Measurements from ENCODE around the gene FAM120AOS.

FAM120AOS gene

DNA sequence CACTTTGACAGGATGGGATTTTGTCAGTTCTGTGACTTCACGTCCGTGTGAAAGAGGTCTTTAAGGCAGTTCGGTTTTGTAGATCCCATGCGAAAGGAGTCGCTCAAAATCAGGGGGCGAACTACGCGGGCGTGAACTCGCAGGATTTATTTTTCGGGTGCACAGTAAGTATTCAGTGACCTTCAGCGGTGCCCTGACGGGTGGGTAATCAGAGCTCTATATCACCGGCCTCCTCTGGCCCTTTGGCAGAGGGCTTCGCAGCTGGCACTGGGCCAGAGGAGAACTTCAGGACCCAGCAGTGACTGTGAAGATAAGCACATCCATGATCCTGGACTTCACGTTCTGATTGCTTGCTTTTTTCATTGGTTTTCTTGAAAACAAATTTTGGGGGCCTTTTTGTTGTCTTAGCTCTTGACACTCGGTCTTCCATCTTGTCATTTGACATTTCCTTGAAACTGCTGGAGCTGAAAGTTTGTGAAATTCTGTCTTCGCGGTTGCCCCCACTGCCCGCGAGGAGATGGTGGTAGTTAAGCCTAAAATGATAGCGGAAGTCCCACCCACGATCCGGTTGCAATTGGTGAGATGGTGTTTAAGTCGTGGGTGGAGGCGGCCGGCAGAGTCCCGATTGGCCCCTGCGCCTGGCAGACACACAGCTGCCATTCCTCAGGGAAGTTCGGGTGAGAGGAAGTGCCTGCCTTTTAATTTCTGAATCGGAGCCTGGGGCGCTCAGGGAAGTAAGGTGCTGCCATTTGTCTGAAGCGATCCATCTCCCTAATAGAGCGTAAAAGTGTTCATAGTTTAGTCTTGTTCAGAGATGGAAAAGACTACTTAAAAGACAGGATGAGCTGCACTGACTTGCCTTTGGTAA lies at the start of gene FAM120AOS:
FAM120AOS (minus strand) TSS at position 535 of the 868 bp plus-strand sequence. CDS start 872 bp downstream, outside the sequence.
- no peak for FAIRE-seq

DNA sequence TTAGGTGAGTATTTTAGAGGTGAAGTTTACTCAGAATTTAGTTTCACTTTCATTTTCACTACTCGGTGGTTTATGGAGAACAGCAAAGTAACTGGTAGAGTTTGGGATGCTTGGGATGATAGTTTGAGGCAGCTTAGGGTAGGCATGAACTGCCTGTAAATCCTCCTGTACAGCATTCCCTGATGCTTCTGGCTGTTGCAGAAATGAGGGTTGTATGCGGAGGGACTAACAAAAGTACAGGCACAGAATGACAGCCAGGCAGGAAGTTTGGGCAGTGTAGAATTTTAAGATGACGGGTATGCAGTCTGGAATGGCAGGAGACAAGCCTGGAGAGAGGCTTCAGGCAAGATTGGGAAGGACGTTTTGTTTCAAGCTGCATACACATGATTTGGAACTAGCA lies 48.0 kb upstream of the FAM120AOS start:
- FAIRE-seq = no peak

DNA sequence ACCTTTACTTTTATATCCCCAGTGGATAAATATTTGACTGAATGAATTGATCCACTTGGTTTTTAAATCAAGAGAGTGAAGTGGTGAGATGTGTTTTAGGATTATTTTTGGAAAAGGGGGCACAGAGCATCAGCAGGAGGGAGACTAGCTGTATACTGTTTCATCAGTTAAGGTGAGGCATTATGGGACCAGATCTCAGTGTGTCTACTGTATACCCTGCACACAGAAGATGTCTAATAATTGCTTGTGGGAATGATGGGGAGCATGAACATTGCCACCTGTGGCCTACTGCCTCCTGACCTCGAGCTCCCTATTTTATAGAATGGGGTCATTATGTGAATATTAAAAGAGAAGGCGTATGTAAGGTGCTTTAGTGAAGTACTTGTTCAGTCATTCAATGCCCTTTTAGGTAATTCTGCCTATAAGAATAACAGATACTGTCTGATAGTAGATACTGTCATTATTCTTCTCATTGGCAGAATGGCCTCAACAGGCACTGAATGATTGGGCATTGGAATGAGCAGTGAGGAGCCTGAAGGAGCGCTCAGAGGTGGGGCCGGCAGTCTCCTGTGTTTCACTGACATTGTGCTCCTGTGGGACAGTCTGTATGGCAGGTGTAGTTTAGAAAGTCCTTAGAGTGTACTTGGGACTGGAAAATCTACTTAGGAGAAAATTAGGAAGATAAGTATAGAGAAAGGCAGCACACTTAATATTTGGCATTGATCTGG lies 47.4 kb upstream of the FAM120AOS start:
- FAIRE-seq = no peak

DNA sequence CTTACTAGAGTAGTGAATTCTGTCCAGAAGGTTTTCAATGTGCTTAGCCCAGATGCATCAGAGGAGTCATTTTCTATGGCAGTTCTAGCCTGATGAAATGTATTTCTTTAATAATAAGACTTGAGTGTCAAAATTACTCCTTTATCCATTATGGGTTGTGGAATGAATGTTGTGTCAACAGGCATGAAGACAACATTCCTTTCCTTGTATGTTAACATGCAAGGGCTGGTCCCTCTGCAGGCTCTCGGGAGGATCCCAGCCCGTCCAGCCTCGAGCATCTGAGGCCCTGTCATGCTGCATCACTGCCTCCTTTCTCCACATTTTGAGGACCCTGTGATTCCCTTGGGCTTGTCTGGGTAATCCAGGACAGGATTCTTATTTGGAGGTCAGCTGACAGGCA lies 42.9 kb upstream of the FAM120AOS start:
- FAIRE-seq = no peak

DNA sequence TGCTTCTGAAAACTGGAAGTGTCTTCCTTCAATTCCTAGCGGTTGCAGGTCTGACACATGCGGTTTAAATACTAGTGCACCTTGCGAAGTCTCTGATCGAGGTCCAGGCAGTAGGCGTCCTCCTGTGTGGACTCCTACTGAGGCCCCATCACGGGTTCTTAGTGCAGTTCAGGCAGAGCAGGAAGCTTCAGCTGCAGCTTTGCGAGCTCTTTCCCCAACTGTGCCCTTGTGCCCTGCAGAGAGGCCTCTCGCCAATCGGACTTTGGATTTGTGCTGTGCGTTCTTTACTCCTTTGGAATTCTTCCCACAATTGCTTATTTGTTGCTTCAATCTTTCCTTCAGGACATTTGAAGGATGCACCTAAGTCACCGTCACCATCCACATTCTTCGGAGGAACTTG lies 40.6 kb upstream of the FAM120AOS start:
- no peak for FAIRE-seq

DNA sequence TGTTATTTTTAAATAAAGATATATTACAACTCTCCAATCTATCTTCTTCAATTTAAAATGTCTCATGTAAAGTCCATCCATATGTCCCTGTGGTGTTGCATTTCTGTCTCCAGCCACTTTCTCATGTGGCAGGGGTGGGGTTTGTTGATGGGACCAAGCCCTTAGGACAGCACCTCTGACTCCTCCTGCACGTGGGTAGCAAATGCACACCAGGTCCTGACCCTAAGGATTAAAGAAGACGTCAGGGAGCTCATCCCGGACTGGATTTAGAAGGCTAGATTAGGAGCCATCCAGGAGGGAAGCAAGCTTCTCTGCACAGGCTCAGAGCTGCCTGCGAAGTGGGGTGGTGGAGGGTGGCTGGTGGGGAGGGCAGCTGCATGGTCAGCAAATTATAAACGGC lies 38.9 kb upstream of the FAM120AOS start:
- no peak for FAIRE-seq

DNA sequence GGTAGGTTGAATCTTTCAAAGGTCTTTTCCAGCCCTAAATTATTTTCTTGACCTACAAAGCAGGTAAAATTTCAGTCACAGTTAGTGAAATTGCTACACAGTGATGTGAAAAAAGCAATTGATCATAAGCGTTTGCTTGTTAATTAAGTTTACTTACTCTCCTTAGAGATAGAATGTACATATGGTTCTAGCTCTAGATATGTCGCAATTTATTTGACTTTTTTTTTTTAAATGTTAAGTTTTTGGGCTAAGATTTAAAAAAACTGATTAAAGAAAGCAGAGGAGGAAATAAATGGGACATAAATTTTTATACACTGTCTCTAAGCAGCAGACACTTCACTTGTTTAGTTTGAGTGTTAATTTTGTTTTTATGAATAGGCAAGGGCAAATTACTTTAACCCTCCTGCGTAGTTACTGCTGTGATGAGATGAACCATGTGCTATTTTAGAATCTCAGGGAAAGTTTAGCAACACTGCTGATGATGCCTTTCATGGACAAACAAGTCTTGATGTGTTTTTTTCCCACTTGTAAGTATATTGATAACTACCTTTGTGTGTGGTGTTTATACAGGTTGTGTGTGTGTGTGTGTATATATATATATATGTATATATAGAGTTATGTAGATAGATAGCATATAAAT lies 38.3 kb upstream of the FAM120AOS start:
- FAIRE-seq = no peak

DNA sequence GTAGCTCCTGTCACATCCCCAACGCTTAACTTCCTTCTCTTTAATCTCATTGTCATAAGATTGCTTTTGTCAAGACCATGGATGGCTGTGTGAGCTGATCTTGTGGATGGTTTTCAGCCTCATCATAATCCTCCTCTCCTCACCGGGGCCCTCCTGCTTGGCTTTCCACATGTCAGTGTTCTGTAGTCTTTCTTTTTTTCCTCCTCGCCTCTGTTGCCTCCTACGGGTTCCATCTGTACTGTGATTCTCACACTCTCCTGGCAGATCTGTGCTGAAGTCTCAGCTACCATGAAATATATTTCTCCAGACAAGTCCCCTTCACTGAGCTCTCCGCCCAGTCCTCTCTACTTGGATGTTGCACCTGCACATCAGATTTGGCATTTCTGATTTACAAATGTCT lies 34.9 kb upstream of the FAM120AOS start:
- FAIRE-seq = no peak

DNA sequence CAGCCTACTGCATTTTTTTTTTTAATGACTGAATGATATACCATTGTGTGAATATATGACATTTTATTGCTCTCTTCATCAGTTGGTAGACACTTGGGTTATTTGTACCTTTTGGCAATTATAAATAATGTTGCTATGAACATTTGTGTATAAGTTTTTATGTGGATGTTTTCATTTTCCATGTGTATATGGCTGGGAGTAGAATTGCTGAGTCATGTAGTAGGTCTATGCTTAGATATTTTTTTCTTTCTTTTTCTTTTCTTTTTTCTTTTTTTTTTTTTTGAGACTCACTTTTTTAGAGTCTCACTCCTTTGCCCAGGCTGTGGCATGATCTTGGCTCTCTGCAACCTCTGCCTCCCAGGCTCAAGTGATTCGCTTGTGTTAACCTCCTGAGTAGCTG lies 32.9 kb upstream of the FAM120AOS start:
- no peak for FAIRE-seq

DNA sequence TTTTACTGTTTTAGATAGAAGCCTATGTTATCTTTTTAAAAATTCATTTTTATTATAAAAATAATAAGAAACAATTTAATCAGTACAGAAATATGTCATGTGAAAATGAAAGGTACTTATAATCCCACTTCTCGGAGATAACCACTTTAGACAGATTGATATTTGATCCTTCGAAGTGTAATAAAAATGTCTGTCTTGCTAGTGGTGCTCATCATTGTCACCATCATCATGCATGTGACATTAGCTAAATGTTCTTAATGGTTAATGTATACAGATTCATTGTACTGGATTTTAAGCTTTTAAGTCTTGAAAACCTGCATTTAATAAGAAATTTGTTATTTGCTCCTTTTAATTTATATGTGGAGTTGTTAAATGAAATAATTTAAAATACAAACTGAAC lies 30.1 kb upstream of the FAM120AOS start:
- no peak for FAIRE-seq

DNA sequence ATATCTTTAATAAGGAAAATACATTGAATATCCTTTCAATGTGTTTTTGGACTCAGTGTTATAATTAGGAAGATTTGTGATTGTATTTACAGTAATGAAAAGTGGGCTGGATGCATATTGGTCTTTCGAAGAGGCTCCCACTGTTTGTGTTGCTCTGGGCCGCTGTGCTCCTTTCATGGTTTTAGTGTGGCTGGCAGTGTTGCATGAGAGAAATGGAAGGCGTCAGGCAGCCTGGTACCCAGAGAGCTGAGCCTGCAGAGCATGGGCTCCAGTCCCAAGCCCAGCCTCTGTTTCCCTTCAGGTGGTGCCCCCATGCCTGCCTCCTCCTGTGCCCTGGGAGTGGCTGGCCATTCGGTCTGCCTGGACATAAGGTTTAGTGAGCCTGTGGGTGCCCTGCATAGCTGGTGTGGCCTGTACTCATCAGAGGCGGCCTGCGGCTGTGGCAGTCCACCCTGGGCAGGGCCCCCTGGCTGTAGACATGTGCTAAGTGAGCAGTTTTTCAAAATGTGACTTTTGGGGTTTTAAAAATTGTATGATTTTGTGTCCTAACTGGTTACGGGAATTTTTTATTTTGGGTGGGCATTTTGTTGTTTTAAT lies 27.4 kb upstream of the FAM120AOS start:
- no peak for FAIRE-seq

DNA sequence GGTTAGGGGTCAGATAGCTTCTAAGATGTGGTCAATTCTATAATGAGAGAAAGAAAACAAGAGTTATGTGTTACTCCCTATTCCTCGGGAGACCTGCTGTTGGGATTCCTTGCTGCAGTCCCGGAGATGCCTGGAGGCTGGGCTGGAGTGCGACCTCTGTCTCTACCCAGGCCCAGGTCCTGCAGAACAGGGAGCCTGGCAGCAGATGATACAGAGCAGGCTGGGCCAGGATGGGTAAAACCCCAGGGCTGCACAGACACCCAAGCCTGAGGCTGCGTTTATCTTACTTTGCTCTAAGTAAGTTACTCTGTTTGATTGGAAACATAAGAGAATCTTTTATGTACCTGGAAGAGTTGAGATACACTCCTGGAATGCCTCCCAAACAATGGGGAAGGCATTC lies 26.9 kb upstream of the FAM120AOS start:
- FAIRE-seq = no peak

DNA sequence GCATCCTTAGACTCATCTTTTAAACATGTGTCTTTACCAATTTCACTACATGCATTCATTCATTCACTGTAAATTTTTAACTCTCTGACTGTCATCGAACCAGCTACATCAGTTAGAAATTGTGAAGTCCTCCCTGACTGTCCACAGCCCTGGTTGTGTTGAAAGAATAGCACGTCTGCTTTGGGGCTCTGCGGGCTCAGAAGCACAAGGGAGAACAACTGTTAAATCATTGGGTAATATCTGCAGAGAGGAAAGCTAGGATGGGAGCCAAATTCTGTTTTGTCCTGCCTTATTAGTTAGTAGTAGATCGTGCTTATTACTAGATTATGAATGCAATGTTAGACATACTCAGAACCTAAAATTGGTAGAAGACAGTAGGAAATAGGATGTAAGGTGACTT lies 26.3 kb upstream of the FAM120AOS start:
- no peak for FAIRE-seq

DNA sequence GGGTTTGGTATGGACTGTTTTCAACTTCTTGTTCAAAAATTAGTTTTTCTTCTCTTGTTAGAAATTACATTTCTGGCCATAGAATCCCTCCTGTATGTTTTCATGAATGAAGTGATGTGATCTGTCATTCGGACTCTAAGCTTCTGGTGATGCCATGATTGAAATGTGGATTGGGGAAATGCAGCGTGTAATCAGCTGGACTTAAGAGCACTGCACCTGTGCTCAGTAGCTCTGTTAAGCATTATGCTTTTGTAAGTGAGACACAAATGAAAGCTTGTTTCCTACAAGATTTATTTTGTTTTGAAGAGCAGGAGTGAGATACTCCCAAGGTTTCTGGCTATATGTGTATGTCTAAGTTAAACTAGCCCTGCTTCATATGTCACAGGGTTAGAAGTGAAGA lies 24.0 kb upstream of the FAM120AOS start:
- no peak for FAIRE-seq

DNA sequence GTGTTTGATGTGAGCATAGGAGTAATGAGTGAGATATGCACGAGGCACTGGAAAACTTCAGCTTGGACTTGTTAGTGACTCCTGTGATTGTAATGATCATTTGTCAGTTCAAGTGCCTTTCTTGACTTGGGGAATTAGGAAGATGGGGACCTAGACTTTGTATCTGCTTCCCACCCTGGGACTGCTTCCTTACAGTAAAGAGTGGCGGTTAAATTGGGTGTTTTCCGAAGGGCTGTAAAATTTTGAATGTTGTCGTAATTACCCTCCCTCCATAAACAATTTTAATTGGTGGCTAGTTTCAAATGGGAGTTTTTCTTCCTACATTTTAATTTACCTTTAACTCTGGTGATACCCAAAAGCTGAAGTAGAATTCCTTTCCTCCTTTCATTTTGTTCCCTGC lies 23.5 kb upstream of the FAM120AOS start:
- no peak for FAIRE-seq

DNA sequence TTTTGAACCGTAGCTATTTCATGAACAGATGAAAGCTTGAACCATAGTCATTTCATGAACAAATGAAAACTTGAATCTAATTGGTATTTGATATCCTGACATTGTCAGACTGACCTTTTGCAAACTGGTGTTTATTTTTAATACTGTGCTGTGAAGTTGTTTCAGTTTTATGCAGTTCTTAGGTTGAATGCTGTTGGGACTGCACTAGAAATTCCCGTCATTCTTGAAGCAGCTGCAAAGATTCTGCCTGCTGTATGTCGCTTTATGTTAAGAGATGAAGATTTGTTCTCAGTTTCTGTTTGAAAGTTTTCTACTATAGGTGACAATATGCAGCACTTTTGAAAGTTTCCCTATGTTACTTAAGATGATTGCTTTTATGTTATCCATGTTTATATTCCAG lies 22.5 kb upstream of the FAM120AOS start:
- FAIRE-seq = no peak

DNA sequence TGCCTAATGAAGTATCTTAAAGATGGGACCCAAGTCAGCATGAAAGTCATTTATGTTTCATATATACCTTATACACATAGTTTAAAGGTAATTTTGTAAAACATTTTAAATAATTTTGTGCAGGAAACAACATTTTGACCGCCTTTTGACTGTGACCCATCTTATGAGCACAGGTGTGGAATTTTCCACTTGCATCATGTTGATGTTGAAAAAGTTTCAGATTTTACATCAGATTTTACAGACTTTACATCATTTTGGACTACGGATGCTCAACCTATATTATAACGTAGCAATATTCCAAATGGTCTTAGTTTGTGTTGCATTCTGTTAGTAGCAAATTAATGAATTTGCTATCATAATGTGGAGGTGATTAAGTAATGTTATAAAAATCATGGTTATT lies 21.7 kb upstream of the FAM120AOS start:
- FAIRE-seq = no peak

DNA sequence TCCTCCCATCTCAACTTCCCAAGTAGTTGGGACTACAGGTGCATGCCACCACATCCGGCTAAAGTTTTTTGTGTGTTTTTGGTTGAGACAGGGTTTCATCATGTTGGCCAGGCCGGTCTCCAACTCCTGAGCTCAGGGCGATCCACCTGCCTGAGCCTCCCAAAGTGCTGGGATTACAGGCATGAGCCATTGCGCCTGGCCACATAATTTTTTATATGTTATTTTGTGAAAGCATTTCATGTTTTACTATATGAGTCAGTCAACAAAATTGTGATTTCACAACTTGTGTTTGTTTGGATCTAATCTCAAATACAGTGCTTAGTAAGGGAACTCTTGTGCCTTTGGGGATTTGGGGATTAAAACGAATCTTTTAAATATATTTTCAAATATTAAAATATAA lies 20.0 kb upstream of the FAM120AOS start:
- FAIRE-seq = no peak

DNA sequence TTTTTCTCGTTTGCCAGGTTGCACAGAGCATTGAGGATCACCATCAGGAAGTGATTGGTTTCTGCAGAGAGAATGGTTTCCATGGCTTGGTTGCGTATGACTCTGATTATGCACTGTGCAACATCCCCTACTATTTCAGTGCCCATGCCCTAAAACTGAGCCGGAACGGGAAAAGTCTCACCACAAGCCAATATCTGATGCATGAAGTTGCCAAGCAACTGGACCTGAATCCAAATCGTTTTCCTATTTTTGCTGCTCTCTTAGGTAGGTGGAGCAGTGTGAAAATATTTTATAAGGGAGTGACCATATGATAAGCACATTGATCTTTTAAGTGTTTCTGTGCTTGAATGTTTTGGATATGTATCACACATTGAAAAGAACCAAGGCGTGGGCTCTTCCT lies 17.7 kb upstream of the FAM120AOS start:
- FAIRE-seq = no peak

DNA sequence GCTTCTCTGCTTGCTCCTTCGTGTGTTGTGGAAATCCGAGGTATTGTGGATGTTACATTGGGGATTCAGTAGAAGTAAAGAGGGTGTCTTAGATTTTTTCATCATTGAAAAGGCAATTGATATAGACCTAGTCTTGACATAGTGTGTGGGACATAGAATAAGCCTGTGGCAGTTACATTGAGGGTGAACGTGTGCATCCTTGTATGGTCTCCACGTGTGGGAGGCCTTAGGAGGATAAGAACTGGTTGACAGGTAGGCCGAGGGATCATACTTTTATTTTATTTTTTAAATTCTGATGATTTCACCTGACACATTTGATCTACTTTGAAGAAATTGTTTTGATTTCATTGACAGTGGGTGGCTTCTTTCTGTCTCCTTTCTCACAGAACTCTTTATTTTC lies 17.0 kb upstream of the FAM120AOS start:
- FAIRE-seq = no peak

DNA sequence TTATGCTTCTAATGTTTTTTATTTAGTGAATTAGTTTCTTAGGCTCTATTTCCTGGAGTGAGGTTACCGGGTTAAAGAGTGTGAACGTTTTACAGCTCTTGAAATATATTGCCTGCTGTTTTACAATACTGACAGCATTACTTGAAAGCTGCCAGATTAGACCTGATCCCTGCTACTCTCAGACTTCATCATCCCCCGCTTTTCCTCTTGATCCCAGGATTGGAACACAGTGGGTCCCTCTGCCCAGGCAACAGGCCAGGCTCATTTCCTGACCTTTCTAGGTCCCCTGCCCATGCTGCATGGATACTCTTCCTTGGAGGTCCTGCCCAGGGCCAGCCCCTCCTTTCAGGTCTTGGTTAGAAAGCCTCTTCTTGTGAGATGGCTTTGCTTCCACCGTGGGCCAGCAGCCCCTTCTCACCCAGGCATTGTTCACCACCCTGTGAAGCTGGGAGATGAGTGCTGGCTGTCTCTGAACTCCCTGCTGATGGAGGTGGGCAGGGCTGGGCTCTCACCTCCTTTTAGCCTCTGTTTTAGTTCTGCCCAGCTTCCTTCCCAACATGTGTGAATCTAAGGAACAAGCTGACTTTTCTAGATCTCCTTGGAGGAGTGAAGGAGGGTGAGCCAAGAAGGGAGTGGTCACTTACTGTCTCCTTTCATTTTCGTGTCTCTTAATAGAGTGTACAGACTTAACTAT lies 15.5 kb upstream of the FAM120AOS start:
- FAIRE-seq = no peak

DNA sequence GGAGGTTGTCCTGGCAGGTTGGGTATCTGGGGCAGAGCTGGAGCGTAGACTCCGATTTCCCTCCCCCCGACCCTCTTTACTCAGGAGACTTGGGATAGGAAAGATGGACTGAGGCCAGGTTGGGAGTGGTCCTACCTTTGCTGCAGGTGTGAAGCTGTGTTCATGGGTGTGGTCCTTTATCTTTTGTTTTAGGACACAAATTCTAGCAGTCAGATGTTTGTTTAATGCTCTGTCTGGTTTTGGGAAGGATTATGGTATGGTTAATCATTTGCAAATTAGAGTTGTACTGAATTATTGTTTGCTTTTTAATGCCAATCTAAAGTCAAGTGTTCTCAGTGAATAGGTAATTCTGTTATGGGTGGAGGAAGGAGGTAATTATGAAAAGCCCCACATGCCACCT lies 14.1 kb upstream of the FAM120AOS start:
- peak; percentile 78 for FAIRE-seq

DNA sequence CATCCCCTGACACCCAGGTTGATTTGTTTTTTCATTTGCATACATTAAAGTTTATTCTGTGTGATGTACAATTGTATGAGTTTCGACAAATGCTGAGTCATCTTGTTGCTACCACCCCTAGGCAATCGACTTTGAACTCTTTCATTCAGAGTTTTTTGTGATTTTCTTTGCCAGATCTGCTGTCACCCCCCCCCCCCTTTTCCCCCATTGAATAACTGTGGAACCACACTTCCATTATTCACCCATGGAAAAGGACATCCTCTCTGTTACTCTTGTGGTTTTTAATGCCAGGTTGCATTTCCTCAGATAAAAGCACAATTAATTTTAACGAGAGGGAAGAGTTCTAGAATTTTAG lies 13.7 kb upstream of the FAM120AOS start:
- FAIRE-seq = no peak

All from colon (tissue), 2 donors.